ENCODE measurements around the gene CRYL1. TPM values are rescaled to one million over a fixed set of nuclear protein-coding genes. Genes with fewer than 3 reads are reported as not detected.

CRYL1 gene
- total and polyA plus RNA-seq, 2 of the 4 experiments (the other 2 are of a cell fraction): 11.7 to 16.4 TPM

DNA sequence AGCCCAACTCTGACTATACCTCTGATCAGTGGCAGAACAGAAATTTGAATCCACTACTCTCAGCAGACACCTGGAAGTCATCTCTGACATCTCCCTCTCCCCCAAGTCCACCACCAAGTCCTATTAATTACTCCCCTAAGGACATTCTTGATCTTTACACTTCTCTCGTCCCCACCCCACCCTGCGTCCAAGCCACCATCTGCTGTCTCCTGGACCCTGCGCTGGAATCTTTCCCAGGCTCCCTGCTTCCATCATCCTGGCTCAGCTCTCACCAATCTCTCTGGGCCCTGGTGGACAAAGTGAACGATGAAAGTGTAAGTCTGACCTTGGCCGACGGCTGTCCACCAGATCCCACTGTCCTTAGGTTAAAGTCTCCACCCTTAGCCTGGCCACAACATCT lies 147.9 kb downstream of the CRYL1 start:
- H2AK5ac ChIP-seq (ENCODE audit: low read depth, low read length): no peak overlapping the region
- no peak overlapping the region for H4K8ac ChIP-seq (ENCODE audit: low read depth in 2 of 2, low read length in 2 of 2)
- H3K56ac ChIP-seq (ENCODE audit: extremely low read depth, insufficient read depth, low read length): no peak overlapping the region
- no peak overlapping the region for H2BK120ac ChIP-seq (ENCODE audit: low read depth, low read length)
- no peaks in the 10 kb centered on the region for H3K79me1 ChIP-seq (ENCODE audit: low read depth in 1 of 2, low read length in 2 of 2)
- H3K27me3 ChIP-seq (ENCODE audit: control insufficient read depth, insufficient read depth, low read length): peaks cover 44% of the 10 kb centered on the region
- H2BK20ac ChIP-seq (ENCODE audit: low read depth, low read length): no peak overlapping the region
- no peak for TF ChIP-seq MAFK (IDR thresholded peaks at IDR 0.05; ENCODE audit: low read depth, low read length)
- no peak for TF ChIP-seq RAD21 (IDR thresholded peaks at IDR 0.05; ENCODE audit: low read length)
- no peak for TF ChIP-seq MAZ (IDR thresholded peaks at IDR 0.05; ENCODE audit: borderline replicate concordance, low read depth, low read length)
- TF ChIP-seq POLR2A (IDR thresholded peaks at IDR 0.05; ENCODE audit: low read depth, low read length): no peak
- no peak for TF ChIP-seq FOS (IDR thresholded peaks at IDR 0.05; ENCODE audit: low read depth, low read length)
- TF ChIP-seq MXI1 (IDR thresholded peaks at IDR 0.05; ENCODE audit: borderline replicate concordance, low read depth, low read length): no peak
- H3K14ac ChIP-seq (replicated peaks; ENCODE audit: low read depth, low read length): no peak overlapping the region
- dilution Hi-C loops (cut with HindIII; ENCODE audit: low sequenced_read_pairs, unreplicated experiment): no loop called here
- no peaks in the 10 kb centered on the region for H3K9me1 ChIP-seq (ENCODE audit: insufficient read depth, low read length)
- BruUV-seq (replicated peaks): no TSS peak
- no peak overlapping the region for H3K4me3 ChIP-seq (ENCODE audit: insufficient read depth, low read depth, low read length)
- ATAC-seq (ENCODE audit: low read depth) (no peak), DNase-seq (no peak)
- no peak overlapping the region for H3K23ac ChIP-seq (ENCODE audit: low read depth, low read length)
- no peak overlapping the region for H4K5ac ChIP-seq (ENCODE audit: low read depth, low read length)
- H3K18ac ChIP-seq (ENCODE audit: low read depth, low read length): no peak overlapping the region
- 37% methylated on average over 3 of the region's 6 CpGs; no CpG with 5 or more reads in 1 of the 2 experiments for WGBS, 2 experiments (ENCODE audit: extremely low coverage in 2 of 2, insufficient read length in 1 of 2)
- H4K20me1 ChIP-seq (ENCODE audit: insufficient read depth, low read length): no peaks in the 10 kb centered on the region
- H3K4me2 ChIP-seq (ENCODE audit: low read depth, low read length): no peak overlapping the region
- H2BK15ac ChIP-seq (ENCODE audit: low read depth, low read length): no peak overlapping the region
- no peak overlapping the region for H2BK5ac ChIP-seq (ENCODE audit: low read depth, low read length, poor library complexity, severe bottlenecking)
- H2AFZ ChIP-seq (replicated peaks; ENCODE audit: low read length, poor library complexity): no peak overlapping the region
- H3K4ac ChIP-seq (ENCODE audit: low read depth, low read length): no peak overlapping the region
- peak overlapping the region; percentile 63 for H2AK9ac ChIP-seq (replicated peaks; ENCODE audit: low read depth, low read length, poor library complexity)
- ChIA-PET POLR2A (ENCODE audit: unreplicated experiment) (no interaction called here), CTCF (no interaction called here)
- H3K4me1 ChIP-seq (ENCODE audit: control insufficient read depth, insufficient read depth, low read length): no peaks in the 10 kb centered on the region
- no peaks in the 10 kb centered on the region; the same call in 1 of the 2 replicates for H3K9me3 ChIP-seq (ENCODE audit: control insufficient read depth, insufficient read depth, low read length)
- no peak overlapping the region for H3K27ac ChIP-seq (ENCODE audit: insufficient read depth, low read length)
- H3K36me3 ChIP-seq (ENCODE audit: control insufficient read depth, insufficient read depth, low read length): no peaks in the 10 kb centered on the region
- intact Hi-C loops (cut with micrococcal nuclease): no loop called here
- H3K9ac ChIP-seq (ENCODE audit: low read depth, low read length): no peak overlapping the region
- no peak overlapping the region for H4K91ac ChIP-seq (ENCODE audit: insufficient read depth, low read depth, low read length)
- in situ Hi-C loops (cut with MboI; ENCODE audit: low sequenced_read_pairs): no loop called here
